ENCODE measurements around the gene BMP6.

GRCh38 chr6:7677229-7677628, 48.7 kb upstream of the BMP6 start:
- TF ChIP-seq CTCF (IDR thresholded peaks at IDR 0.05; ENCODE audit: low read length), result no peak
- no peak for TF ChIP-seq EZH2 (optimal IDR thresholded peaks at IDR 0.05; ENCODE audit: low read depth, low read length)

Measured in MM.1S (cell line).